ENCODE results near the gene GRIP1.

DNA sequence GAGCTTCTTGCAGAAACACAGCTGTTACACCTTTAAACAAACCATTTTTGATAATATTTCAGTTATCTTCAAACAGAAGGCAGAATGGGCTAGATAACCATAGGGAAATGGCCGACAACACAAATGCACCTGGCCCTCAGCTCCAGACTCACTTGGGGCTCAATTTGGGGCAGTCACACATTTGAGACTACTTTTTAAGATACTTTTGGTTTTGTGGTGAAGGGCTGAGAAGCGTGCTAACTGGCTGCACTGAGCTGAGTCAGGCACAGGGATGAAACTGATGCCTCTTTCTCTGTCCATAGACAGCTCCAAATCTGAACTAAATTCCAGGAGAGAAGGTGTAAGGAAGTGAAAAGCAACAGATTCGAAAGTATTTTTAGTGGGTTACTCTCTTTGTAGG, 18.5 kb upstream of the GRIP1 start:
- TF ChIP-seq, protein P1, sequence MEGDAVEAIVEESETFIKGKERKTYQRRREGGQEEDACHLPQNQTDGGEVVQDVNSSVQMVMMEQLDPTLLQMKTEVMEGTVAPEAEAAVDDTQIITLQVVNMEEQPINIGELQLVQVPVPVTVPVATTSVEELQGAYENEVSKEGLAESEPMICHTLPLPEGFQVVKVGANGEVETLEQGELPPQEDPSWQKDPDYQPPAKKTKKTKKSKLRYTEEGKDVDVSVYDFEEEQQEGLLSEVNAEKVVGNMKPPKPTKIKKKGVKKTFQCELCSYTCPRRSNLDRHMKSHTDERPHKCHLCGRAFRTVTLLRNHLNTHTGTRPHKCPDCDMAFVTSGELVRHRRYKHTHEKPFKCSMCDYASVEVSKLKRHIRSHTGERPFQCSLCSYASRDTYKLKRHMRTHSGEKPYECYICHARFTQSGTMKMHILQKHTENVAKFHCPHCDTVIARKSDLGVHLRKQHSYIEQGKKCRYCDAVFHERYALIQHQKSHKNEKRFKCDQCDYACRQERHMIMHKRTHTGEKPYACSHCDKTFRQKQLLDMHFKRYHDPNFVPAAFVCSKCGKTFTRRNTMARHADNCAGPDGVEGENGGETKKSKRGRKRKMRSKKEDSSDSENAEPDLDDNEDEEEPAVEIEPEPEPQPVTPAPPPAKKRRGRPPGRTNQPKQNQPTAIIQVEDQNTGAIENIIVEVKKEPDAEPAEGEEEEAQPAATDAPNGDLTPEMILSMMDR (IDR thresholded peaks at IDR 0.05), result no peak
- TF ChIP-seq FOXK1 (CRISPR knock-in tag; IDR thresholded peaks at IDR 0.05), result no peak

All from WTC11 (cell line).